Measurements from ENCODE around the gene CORO1A.

DNA sequence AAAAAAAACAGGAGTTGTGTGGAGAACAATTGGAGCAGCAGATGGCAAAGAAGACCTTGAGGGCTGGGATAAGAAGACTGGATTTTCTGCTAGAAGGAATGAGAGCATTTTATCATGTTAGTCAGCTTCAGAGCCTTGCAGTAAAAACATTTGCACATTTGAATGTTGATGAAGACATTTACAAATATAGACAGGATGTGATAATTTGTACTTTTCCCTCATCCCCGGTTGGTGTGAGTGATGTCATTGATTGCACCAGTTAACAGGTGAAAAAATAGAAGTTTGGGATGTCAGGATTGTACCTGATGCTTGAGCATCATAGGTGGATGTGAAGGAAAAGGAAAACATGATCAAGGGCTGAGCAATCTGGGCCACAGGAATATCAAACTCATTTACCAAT lies 37.7 kb upstream of the CORO1A start:
- TF ChIP-seq POLR2AphosphoS5 (IDR thresholded peaks at IDR 0.05; ENCODE audit: low read depth, low read length) (no peak), POLR2A (IDR thresholded peaks at IDR 0.05; ENCODE audit: low read depth, low read length) (no peak), TAF1 (IDR thresholded peaks at IDR 0.05; ENCODE audit: borderline replicate concordance, low read depth, low read length) (no peak)
